HG03442 (cell line): ENCODE data around the gene OBP2A.

ENCODE experiments used
- ATAC-seq: cut with Tn5 transposase; IDR thresholded peaks from one replicate; pipeline ENCODE4 v1.9.1; 2021; ENCODE audit warnings: mild to moderate bottlenecking, moderate library complexity; ENCODE audit not compliant: unreplicated experiment

The OBP2A gene

DNA sequence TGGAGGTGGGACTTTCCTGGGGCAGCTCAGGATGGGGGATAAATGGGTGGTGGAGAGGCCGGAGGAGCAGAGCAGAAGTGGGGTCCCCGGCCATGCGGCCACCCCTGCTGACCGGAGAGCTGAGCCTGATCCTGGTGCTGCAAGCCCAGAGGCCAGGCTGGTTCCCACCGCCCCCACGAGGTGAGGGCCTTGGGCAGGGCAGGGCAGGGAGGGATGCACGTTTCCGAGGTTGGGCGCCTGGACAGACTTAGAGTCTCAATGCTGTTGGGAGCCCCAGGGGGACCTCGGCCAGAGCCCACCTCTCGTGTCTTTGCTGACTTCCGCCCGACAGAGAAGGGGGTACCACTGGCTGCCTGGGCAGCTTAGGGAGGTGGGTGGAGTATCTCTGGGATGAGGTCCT is 5.5 kb downstream of the OBP2A start:
- no peak for ATAC-seq

DNA sequence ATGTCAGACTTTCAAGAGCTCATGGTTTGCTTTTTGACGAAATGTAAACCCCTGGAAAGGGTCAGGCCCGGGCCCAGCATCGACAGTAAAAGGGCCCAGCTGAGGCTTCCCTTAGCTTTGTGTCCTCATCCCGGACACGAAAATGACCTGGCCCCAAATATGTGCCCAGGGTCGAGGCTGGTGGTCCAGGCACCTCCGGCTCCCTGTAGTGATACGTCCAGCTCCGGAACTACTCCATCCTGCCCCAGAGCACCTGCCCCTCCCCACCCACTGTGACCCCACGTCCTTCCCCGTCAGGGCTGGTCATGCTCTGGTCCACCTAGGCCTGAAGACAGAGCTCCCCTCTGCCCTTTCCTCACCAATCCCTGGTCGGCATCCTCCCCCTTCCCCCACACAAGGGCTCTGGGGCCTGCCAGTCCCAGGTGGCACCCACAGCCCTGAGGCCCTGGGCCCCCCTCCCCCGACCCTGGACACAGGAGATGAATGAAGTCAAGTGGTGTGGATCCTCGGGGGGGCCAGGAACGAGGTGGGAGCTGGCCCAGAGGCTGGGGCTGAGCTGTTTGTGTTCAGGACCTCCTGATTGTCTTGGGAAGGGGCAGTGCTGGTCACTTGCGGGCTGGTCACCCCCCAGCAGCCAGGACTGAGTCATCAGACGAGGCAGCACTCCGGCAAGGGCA is 6.2 kb downstream of the OBP2A start:
- ATAC-seq: no peak

DNA sequence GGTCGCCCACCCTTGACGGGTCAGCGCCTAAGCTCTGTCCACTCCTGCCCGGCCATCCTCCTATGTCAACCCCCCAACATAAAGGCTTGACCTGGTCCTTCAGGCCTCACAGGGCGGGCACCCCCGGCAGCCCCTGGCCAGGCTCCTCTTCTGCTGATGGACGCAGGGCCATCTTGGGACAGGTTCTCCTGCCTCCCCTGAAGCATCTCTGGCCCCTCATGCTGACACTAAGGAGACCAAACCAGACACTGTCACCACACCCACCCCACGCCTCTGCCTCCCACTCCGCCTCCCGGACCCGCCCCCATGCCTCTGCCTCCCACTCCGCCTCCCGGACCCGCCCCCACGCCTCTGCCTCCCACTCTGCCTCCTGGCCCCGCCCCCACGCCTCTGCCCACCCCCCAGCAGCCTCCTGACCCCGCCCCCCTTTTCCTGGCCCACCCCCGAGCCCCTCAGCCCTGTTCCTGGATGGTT is 6.8 kb downstream of the OBP2A start:
- no peak for ATAC-seq

DNA sequence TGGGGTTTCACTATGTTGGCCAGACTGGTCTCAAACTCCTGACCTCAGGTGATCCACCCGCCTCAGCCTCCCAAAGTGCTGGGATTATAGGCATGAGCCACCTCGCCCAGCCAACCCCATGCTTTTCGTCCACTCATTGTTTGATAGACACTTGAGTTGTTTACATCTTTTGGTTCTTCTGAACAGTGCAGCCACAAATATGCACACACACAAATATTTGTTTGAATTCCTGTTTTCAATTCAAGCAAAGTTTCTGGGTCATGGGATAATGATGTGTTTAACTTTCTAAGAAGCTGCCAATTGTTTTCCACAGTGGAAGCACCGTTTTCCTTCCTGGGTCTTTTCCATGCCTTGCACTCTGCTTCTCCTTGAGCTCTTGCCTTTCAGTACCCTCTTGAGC is 8.8 kb downstream of the OBP2A start:
- no peak for ATAC-seq

DNA sequence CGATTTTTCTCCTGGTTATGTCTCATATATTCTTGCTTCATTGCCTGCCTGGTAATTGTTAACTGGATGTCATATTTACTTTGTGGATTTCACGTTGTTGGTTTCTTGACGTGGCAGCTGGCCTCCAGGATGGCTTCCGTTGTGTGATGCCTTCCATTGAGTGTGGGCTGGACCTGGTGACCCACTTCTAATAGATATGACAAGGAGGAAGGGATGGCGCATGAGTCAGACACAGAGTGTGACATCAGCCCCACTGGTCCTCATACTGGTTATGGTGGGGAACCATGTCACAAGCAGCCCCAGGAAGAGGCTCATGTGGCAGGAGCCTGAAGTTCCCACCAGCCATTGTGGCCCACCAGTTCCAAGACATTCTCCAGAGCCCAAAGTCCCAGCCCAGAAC is 9.3 kb downstream of the OBP2A start:
- no peak for ATAC-seq

DNA sequence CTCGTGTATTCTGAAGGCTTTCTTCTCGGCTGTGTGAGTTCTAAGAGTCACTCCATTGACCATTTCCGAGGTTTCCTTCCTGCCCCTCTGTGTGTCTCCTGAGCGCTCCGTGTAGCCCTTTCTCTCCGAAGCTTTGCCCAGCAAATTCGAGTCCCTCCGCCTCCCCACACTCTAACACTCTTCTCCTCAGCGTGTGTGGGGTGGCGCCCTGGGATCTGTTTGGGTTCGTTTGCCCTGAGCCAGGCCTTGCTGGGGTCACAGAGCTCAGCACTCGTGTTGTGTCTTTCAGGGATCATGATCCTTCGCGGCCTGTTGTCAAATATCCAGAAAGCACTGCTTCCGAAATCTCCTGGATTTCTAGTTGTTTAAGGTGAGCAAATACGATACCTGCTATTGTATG is 10.0 kb downstream of the OBP2A start:
- ATAC-seq: no peak

DNA sequence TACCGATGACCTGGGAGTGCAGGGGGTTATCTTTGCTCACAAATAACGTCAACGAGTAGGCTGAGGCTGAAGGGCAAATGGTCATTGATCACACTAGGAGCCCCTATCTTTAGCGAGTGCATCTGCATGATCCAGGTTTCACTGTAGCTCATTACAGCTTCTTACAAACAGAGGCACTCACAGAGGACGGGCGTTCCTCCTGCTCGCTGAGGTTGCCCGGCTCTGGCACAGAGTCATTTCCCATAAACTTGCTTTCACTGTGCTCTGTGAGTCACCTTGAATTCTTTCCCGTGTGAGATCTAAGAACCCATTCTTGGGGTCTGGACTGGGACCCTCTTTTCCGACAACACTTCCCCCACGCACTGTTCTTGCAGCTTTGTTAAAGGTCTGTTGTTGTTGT is 13.7 kb downstream of the OBP2A start:
- ATAC-seq: no peak

DNA sequence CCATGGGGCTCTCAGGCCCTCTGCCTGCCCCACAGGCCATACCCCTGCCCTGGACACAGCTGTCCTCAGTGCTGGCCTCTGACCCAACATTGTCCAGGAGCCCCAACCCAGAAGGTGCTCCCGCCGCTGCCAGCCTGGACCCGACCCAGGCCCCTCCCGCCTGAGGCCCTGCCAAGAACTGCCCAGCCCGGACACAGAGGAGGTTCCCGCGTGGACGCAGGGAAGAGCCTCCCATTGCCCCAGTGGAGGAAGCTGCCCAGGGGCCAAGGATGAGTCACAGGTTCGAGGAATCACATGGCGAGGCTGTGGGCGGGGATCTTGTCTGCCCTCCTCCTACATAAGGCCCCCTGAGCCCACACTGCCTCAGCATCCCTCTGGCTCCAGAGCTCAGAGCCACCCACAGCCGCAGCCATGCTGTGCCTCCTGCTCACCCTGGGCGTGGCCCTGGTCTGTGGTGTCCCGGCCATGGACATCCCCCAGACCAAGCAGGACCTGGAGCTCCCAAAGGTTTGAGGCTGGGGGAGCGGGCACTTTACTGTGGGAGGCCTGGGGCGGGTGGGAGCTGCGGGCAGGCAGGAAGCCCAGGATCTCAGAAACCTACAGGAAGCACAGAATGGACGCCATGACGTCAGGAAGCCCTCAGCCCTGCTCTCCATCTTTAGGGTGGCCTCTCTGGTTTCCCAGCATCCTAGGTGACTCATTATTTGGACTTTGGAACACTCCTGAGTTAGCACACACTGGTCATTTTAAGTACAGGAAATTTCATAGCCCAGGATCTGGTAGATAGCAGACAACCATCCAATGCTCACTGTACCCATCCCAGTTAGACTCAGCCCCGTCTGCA is 15.7 kb downstream of the OBP2A start, which contains the start of gene PAEP:
Gene PAEP, plus strand, starts transcription at position 366 of the 844 bp plus-strand sequence.
- no peak for ATAC-seq

DNA sequence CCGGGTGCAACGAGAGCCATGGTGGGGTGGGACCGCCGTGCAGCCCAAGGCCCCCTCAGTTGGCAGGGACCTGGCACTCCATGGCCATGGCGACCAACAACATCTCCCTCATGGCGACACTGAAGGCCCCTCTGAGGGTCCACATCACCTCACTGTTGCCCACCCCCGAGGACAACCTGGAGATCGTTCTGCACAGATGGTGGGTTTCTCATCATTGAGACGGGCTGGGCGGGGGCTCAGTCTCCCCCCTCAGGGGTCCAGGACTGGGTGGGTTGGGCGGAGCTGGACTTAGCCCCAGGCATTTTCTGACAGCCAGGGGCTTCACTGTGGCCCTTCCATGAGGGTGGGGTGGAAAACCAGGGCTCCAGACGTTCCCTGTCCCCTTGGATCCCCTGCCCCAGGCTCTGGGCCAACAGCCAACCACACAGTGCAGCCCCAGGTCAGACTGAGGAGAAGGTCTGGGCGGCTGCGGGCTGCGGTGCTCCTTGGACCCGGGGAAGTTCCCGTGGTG is 16.4 kb downstream of the OBP2A start:
- no peak for ATAC-seq

DNA sequence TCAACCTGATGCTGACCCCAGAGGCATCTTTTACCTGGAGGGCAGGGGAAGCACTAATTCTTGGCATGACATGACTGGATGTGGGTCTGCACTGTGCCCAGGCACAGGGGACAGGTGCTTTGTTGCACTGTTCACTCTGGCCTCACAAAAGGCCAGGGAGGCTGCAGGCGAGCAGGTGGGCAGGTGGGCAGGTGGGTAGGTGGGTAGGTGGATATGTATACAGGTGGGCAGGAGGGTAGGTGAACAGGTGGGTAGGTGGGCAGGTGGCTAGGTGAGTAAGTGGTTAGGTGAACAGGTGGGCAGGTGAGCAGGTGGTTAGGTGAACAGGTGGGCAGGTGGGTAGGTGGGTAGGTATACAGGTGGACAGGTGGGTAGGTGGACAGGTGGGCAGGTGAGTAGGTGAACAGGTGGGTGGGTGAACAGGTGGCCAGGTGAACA is 17.1 kb downstream of the OBP2A start:
- no peak for ATAC-seq

DNA sequence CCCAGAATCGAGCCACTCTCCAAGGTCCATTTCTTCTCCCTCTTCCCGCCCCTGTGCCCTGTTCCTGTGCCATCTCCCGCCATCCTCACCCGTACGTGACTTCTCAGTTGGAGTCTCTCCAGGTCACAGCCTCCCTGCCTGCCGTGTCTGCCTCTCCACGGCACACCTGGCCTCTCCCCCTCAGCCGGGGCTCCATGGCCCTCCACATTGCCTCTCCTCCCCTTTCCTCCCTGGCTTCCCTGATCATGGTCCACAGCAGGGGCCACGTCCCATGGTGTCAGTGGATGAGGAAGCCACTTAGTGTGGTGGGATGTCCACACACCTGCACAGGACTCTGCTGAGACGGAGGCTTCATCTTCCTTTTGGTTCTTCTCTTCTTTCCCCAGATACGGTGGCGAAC is 17.9 kb downstream of the OBP2A start:
- no peak for ATAC-seq

DNA sequence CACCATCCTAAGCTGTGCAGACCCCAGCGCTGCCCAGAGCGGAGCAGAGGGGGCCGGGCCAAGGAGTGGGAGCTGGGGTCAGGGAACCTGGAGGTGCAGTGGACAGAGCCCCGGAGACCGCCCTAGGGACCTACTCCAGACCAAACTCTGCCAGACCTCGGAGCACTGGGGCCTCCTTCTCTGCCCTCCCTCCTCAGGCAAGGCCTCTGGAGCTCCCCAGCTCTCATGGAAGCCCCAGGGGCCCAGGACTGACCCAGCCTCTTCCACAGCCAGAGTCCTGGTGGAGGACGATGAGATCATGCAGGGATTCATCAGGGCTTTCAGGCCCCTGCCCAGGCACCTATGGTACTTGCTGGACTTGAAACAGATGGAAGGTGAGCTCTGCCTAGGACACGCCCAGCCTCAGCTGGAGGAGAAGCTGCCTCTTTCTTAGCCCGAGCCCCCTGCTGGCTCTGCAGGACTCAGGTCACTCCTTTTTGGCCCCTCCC is 19.3 kb downstream of the OBP2A start:
- ATAC-seq: no peak

DNA sequence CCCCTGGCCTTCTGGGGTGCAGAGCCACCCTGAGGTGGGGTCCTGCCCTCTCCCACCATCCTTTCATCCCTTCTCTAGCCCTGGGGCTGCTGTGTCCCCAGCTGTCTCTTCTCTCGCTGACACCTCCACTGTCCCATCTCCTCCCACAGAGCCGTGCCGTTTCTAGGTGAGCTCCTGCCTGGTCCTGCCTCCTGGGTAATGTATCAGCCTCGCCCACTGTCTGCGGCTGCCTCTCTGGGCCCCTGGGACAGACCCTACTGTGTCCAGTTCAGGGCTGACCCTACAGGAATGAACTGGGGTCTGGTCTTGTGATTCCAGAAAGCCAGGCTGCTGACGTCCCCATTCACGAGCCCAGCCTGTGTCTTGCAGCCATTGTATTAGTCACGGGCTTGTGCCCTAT is 19.7 kb downstream of the OBP2A start:
- ATAC-seq: no peak

DNA sequence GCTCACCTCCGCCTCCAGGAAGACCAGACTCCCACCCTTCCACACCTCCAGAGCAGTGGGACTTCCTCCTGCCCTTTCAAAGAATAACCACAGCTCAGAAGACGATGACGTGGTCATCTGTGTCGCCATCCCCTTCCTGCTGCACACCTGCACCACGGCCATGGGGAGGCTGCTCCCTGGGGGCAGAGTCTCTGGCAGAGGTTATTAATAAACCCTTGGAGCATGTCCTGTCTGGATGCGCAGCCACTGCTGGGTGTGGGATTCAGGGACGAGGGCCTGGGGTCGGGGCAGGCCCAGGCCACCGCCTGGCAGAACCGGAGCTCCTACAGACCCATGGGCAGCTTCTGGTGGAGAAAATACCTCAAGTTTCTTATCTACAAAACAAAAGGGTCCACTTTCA is 20.6 kb downstream of the OBP2A start:
- ATAC-seq: no peak

DNA sequence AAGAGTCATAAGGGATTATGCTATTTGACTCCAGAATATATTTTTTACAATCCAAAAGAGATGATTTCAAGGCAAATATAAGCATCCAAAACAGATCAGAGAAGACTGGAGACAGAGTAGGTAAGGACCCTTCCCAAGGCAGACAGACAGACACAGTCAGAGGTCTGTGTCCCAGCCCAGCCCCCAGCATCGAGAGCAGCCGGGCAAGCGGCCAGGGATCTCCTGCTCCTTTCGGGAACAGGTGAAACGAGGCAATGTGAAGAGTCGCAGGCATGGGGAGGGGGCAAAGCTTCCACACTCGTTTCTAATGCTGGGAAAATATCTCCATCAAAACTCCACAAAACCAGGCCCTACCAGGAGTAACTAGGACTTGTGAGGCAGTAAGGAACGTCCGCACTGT is 21.4 kb downstream of the OBP2A start:
- no peak for ATAC-seq

DNA sequence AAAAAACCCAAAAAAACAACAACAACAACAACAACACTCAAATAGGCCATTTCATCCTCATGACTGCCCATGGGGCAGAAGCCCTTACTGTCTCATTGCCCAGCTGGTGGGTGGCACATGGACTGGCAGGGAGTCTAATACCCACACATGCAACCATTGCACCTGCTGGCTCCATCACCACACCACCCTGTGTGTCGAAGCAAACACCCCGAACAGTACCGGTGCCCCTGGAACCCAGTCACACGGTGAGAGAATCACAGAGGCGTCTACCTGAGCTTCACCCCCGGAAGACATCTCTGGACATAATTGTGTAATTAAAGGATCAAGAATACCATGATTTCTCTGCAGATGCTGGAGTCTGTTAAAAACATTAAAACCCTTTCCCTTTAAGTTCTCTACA is 22.1 kb downstream of the OBP2A start:
- ATAC-seq: no peak

DNA sequence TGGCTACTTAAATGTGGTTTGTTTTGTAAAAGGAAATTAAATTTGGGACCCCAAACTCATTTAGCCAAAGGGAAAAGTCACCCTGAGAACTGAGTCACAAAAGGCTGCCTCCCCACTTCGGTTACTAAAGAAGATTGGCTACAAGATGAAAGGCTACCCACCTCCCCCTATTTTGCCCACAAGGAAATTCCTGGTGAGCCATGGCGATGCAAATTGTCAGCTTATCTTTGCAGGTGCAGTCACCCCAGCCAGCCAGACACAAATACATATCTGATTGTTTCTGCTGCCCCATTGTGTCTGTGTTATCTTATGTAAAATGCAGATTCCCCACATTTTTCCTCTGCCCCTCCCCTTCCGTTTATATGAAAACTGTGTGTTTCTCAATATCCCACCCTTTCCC is 24.5 kb downstream of the OBP2A start:
- ATAC-seq: no peak

DNA sequence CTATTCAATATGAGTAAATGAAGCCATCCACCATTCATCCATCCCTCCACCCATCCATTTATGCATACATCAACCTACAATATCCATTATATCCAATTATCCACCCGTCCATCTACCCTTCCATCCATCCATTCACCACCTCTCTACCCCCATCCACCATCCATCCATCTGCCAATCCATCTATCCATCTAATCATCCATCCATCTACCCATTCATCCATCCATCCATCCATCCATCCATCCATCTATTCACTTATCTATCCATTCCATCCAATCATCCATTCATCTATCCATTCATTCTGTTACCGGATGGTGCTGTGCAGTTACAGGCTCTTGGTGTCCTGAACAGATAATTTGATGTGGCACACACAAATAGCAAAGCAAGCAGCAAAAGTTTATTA is 26.3 kb downstream of the OBP2A start:
- no peak for ATAC-seq

DNA sequence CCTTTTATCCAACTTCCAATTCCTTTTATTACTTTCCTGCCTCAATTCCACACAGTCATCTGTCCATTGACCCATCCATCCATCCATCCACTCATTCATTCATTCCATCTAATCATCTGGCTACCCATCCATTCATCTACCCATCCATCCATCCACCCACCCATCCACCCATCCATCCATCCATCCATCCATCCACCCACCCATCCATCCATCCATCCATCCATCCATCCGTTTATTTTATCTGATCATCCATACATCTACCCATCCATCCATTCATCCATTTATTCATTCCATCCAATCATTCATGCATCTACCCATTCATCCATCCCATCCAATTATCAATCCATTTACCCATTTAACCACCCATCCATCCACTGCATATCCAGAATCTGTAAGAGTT is 27.2 kb downstream of the OBP2A start:
- ATAC-seq: no peak

DNA sequence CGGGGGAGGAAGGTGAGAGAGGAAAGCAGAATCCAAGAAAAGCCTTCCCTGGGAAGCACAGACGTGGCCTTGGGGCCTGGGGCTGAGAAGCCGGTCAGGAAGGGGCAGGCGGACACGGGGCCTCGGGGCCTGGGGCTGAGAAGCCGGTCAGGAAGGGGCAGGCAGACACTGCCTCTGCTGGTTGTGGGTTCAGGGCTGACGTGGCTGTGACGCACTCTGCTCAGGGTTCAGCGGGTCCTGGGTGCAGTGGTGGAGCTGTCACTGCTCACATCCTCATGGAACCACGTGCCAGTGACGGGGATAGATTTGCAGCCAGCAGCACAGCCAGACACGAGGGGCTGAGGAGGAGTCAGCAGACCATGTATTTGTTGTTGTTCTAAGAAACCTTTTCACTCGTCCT is 28.4 kb downstream of the OBP2A start:
- ATAC-seq: no peak

DNA sequence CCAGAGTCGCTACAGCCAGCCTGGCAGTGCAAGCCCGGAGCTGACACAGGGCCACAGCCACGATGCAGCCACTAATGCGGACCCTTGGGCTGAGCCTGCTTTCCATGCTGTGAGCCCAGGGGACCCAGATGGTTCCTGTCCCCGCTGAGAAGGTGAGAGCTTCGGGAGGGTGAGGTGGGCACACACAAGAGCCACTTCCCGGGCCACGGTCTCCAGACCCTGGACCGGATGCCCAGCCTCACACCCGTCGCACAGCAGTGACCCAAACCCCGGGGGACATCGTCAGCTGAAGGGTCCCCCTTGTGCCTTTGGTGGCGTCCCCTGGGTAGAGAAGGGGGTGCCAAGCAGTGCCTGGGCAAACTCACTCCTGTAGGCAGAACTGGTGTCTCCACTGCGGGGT is 29.0 kb downstream of the OBP2A start:
- ATAC-seq: no peak
